Small intestine (tissue), 16 donors: Measurements from ENCODE around the gene LY6G6C. TPM values are rescaled to one million over a fixed set of nuclear protein-coding genes. Genes with fewer than 3 reads are reported as not detected.

Source experiments
- DNase-seq, 2 donors: peaks; one replicate each; pipeline versions ENCODE4 v3.0.0 to v3.0.0-alpha.2; 2013
- FAIRE-seq: peaks from 2 replicates; lab custom pipeline; 2012; peaks lifted over from hg19 to GRCh38; lab: Jason Lieb, UNC
- H3K27ac ChIP-seq, 3 donors: one replicate each; pipeline ENCODE4 v1.5.1; 2013; ENCODE audit warnings: low read length in 2 of 3, mild to moderate bottlenecking in 2 of 3, control low read depth in 1 of 3, inconsistent platforms in 1 of 3, low read depth in 1 of 3, moderate library complexity in 1 of 3
- H3K27me3 ChIP-seq, 3 donors: one replicate each; pipeline ENCODE4 v1.6.1; 2013; ENCODE audit warnings: low read length in 3 of 3, inconsistent platforms in 1 of 3; ENCODE audit not compliant: control insufficient read depth in 3 of 3, insufficient read depth in 3 of 3
- H3K36me3 ChIP-seq, 3 donors: one replicate each; pipeline ENCODE4 v1.6.1; 2013; ENCODE audit warnings: low read length in 3 of 3, inconsistent platforms in 1 of 3, low read depth in 1 of 3, mild to moderate bottlenecking in 1 of 3, moderate library complexity in 1 of 3; ENCODE audit not compliant: control insufficient read depth in 3 of 3, insufficient read depth in 2 of 3
- H3K4me1 ChIP-seq, 3 donors: one replicate each; pipeline ENCODE4 v1.6.1; 2013; ENCODE audit warnings: low read length in 2 of 3, inconsistent platforms in 1 of 3, low read depth in 1 of 3, mild to moderate bottlenecking in 1 of 3, moderate library complexity in 1 of 3; ENCODE audit not compliant: control insufficient read depth in 3 of 3, insufficient read depth in 2 of 3
- H3K4me3 ChIP-seq, 3 donors: one replicate each; pipeline ENCODE4 v1.5.1; 2013; ENCODE audit warnings: low read length in 3 of 3, control low read depth in 1 of 3, inconsistent platforms in 1 of 3, low read depth in 1 of 3, mild to moderate bottlenecking in 1 of 3, moderate library complexity in 1 of 3
- H3K9me3 ChIP-seq, 2 donors: one replicate each; pipeline ENCODE4 v1.6.1; 2013; ENCODE audit warnings: low read depth in 1 of 2, low read length in 1 of 2; ENCODE audit not compliant: control insufficient read depth in 2 of 2, insufficient read depth in 1 of 2
- WGBS, 3 donors: extraction: QIAGEN DNeasy Blood & Tissue Kit; methylation state at CpG; one replicate each; pipeline ENCODE4 v1.1.7; 2013; 5-methylcytosine and 5-hydroxymethylcytosine counted together
- long read RNA-seq, 10 donors: transcript quantifications; one replicate each; lab custom pipeline, GENCODE V29; 2026
- polyA plus RNA-seq, 4 donors: library from polyadenylated mRNA; stranded (reverse) in 3 of 4; unstranded in 1 of 4; fragments of 200-250 nt in 3 of 4; fragments of 120-200 nt in 1 of 4; gene quantifications; one replicate each; pipeline versions ENCODE4 v1.2.1 to v1.2.3, GENCODE V29; 2013
- donor health status: healthy with polysubstance abuse.
- donor health status: control.
- donor health status: control.
- donor health status: Bipolar disorder and iron deficiency.
- donor health status: healthy.

Gene LY6G6C, protein sequence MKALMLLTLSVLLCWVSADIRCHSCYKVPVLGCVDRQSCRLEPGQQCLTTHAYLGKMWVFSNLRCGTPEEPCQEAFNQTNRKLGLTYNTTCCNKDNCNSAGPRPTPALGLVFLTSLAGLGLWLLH
- polyA plus RNA-seq, result under 1 TPM in 1 of 4 donors, not detected in 3; 0.18 TPM
- long read RNA-seq, donor 1, result 0 reads
- long read RNA-seq, donor 2, result 0 reads
- long read RNA-seq, donor 3, result 0 reads
- long read RNA-seq, donor 4, result 0 reads
- long read RNA-seq, donor 5, result 0 reads
- long read RNA-seq, donor 6, result 0 reads
- long read RNA-seq, donor 7, result 0 reads
- long read RNA-seq, donor 8, result 0 reads
- long read RNA-seq, donor 9, result 0 reads
- long read RNA-seq, donor 10, result 0 reads

- Histone ChIP-seq H3K4me3 (no peak within 1 kb of the TSS), H3K9me3 (no peaks in the 10 kb centered on the region), H3K36me3 (peaks cover 0 to 22% (median 0%) of the 10 kb centered on the region in 3 donors), H3K27ac (no peak within 1 kb of the TSS), H3K4me1 (peaks cover 0 to 13% (median 0%) of the 10 kb centered on the region in 3 donors), H3K27me3 (no peaks in the 10 kb centered on the region)
- DNase-seq (no peak), FAIRE-seq (no peak)
- WGBS, 3 donors, result 78 to 98% (median 81%) methylated on average over 4 of the region's 4 CpGs
Observed at GRCh38 chr6:31721351-31722020, at the start of gene LY6G6C. LY6G6C (minus strand) TSS chr6:31721746; CDS start chr6:31721679, 67 bp downstream.

- Histone ChIP-seq H3K36me3 (peaks cover 0 to 6% (median 0%) of the 10 kb centered on the region in 3 donors), H3K4me1 (peaks cover 0 to 23% (median 0%) of the 10 kb centered on the region in 3 donors), H3K9me3 (no peaks in the 10 kb centered on the region), H3K27me3 (no peaks in the 10 kb centered on the region), H3K4me3 (no peak overlapping the region), H3K27ac (no peak overlapping the region)
- FAIRE-seq (no peak), DNase-seq (no peak)
- WGBS, 3 donors, result 77 to 85% (median 85%) methylated on average over 2 of the region's 2 CpGs
Observed at GRCh38 chr6:31770860-31771259, 49.3 kb upstream of the LY6G6C start.

DNA sequence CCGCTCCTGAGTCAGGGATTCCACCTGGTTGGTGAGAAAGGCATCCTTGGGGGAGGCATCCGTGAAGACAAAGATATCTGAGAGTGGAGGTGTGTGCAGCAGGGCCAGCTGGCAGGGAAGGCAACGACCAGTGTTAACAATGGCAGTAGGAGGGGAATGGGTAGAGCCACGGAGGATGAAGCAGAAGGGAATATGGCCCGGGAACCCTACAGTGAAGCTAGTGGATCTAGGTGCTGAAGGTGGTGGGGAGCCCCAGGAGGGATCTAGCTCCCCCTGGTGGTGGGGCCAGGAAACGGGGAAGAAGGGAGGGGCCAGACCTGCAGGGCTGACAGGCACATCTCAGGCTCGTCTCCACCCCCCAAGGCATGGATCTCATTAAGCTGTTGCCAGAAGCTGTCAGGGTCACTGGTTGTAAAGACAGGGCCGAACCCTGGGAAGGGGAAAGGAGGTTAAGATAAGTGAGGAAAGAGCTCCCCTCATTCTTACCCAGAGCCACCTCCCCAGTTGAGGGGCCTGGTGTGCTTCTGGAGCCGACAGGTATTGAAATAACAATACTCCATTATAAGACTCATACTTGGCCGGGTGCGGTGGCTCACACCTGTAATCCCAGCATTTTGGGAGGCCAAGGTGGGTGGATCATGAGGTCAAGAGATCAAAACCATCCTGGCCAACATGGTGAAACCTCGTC lies 48.3 kb upstream of the LY6G6C start:
- Histone ChIP-seq H3K27ac (no peak overlapping the region), H3K4me3 (no peak overlapping the region), H3K27me3 (no peaks in the 10 kb centered on the region), H3K4me1 (peaks cover 0 to 19% (median 0%) of the 10 kb centered on the region in 3 donors), H3K36me3 (peaks cover 0 to 9% (median 0%) of the 10 kb centered on the region in 3 donors), H3K9me3 (no peaks in the 10 kb centered on the region)
- FAIRE-seq, result no peak
- DNase-seq, result peak; percentile 88 to 91
- 36 to 57% (median 46%) methylated on average over 12 of the region's 12 CpGs for WGBS, 3 donors

DNA sequence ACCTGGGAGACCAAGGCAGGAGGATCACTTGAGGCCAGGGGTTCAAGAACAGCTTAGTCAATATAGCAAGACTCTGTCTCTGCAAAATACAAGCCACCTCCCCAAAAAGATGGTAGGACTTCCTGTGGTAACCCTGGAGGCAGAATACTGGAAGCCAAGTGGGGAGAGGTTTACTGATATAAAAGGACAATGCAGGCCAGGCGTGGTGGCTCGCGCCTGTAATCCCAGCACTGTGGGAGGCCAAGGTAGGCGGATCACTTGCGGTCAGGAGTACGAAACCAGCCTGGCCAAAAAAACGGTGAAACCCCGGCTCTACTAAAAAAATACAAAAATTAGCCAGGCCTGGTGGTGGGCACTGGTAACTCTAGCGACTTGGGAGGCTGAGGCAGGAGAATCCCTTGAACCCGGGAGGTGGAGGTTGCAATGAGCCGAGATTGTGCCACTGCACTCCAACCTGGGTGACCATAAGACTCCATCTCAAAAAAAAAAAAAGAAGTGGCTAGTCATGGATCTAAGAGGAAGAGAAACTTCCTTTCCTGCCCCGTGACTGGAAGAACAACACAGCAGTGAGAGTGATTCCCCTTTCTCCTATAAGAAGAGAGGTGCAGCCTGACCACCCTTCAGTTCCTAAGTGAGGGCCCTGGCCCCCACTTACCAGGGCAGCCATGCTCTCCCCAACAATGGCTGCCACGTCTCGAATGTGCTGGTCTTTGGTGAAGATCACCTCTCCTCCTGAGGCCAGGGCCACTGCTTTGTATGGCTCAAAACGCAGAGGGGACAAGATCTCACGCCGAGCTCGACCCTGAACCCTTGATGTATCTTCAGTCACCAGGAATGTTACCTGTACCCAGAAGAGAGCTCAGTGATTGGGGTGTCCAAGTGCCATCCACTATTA lies 47.1 kb upstream of the LY6G6C start:
- FAIRE-seq (no peak), DNase-seq (no peak)
- peaks cover 0 to 12% (median 0%) of the 10 kb centered on the region in 3 donors for H3K36me3 ChIP-seq
- H3K27ac ChIP-seq, result no peak overlapping the region
- H3K9me3 ChIP-seq, result no peaks in the 10 kb centered on the region
- no peaks in the 10 kb centered on the region for H3K27me3 ChIP-seq
- no peak overlapping the region for H3K4me3 ChIP-seq
- H3K4me1 ChIP-seq, result peaks cover 0 to 27% (median 0%) of the 10 kb centered on the region in 3 donors
- 92 to 93% (median 92%) methylated on average over 18 of the region's 18 CpGs for WGBS, 3 donors

DNA sequence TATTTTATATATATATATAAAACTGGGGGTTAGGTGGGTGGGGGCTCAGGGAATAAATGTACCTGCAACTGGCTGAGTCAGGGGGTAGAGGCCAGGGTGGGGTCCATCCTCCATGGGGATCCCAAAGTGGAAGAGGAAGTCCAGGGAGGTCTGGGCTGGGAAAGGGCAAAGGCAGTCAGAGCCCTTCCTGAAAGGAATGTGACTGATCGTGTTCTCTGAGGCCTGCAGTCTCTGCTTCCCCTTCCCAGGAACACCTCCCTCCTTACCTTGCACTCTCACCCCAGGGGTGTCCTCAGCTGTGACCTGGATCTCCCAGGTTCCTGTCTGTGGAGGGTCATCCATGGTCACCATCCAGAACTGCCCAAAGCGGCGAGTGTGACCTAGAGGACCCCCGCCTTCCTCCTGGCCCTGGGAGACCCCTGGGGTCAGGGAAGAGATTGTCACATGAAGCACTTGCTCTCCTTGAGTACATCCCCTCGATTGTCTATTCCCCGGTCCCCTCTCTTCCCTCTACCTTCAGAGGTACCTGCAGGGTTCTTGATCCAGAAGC lies 45.6 kb upstream of the LY6G6C start:
- H3K4me3 ChIP-seq, result no peak overlapping the region
- H3K36me3 ChIP-seq, result peaks cover 0 to 22% (median 0%) of the 10 kb centered on the region in 3 donors
- H3K27ac ChIP-seq, result no peak overlapping the region
- H3K9me3 ChIP-seq, result no peaks in the 10 kb centered on the region
- peaks cover 0 to 35% (median 0%) of the 10 kb centered on the region in 3 donors for H3K4me1 ChIP-seq
- DNase-seq (peak; percentile 30 to 46), FAIRE-seq (no peak)
- WGBS, 3 donors, result 78 to 84% (median 79%) methylated on average over 6 of the region's 6 CpGs
- H3K27me3 ChIP-seq, result no peaks in the 10 kb centered on the region

GRCh38 chr6:31765910-31766794 lies 44.6 kb upstream of the LY6G6C start:
- H3K27ac ChIP-seq, result peak overlapping the region in 2 of 3 donors; percentile 12 to 15
- WGBS, 3 donors, result 20 to 39% (median 39%) methylated on average over 39 to 42 of the region's 42 CpGs
- H3K4me3 ChIP-seq, result peak overlapping the region in 2 of 3 donors; percentile 33 to 36
- peak; percentile 70 to 88 for DNase-seq
- H3K4me1 ChIP-seq, result peaks cover 0 to 41% (median 6%) of the 10 kb centered on the region in 3 donors
- H3K9me3 ChIP-seq, result no peaks in the 10 kb centered on the region
- no peak for FAIRE-seq
- H3K36me3 ChIP-seq, result peaks cover 0 to 30% (median 0%) of the 10 kb centered on the region in 3 donors
- no peaks in the 10 kb centered on the region for H3K27me3 ChIP-seq

- H3K27me3 ChIP-seq, result no peaks in the 10 kb centered on the region
- H3K9me3 ChIP-seq, result no peaks in the 10 kb centered on the region
- peaks cover 0 to 35% (median 0%) of the 10 kb centered on the region in 3 donors for H3K36me3 ChIP-seq
- DNase-seq (no peak), FAIRE-seq (no peak)
- peaks cover 0 to 45% (median 7%) of the 10 kb centered on the region in 3 donors for H3K4me1 ChIP-seq
- peak overlapping the region in 2 of 3 donors; percentile 33 to 36 for H3K4me3 ChIP-seq
- WGBS, 3 donors, result 49 to 81% (median 57%) methylated on average over 9 of the region's 9 CpGs
- H3K27ac ChIP-seq, result no peak overlapping the region
Observed at GRCh38 chr6:31765559-31765909, 44.0 kb upstream of the LY6G6C start.
